ENCODE measurements around the gene ICAM3. TPM values are rescaled to one million over a fixed set of nuclear protein-coding genes. Genes with fewer than 3 reads are reported as not detected.

The ICAM3 gene
- total and polyA plus RNA-seq, 2 of the 4 experiments (the other 2 are of a cell fraction): 6.6 to 11.7 TPM

- H3K23ac ChIP-seq (ENCODE audit: low read depth, low read length): no peak overlapping the region
- BruUV-seq (replicated peaks): no TSS peak
- H3K9ac ChIP-seq (ENCODE audit: low read depth, low read length): no peak overlapping the region
- peaks cover 14% of the 10 kb centered on the region; the same call in 1 of the 2 replicates for H3K36me3 ChIP-seq (ENCODE audit: control insufficient read depth, insufficient read depth, low read length)
- H3K4me3 ChIP-seq (ENCODE audit: insufficient read depth, low read depth, low read length): no peak overlapping the region
- H3K27ac ChIP-seq (ENCODE audit: insufficient read depth, low read length): no peak overlapping the region
- in situ Hi-C loops (cut with MboI; ENCODE audit: low sequenced_read_pairs) (no loop called here), intact Hi-C loops (cut with micrococcal nuclease) (no loop called here), dilution Hi-C loops (cut with HindIII; ENCODE audit: low sequenced_read_pairs, unreplicated experiment) (no loop called here)
- no peak overlapping the region for H3K56ac ChIP-seq (ENCODE audit: extremely low read depth, insufficient read depth, low read length)
- H4K91ac ChIP-seq (ENCODE audit: insufficient read depth, low read depth, low read length): no peak overlapping the region
- no peak overlapping the region for H2AFZ ChIP-seq (replicated peaks; ENCODE audit: low read length, poor library complexity)
- DNase-seq: no peak
- no peak overlapping the region for H2BK20ac ChIP-seq (ENCODE audit: low read depth, low read length)
- H4K5ac ChIP-seq (ENCODE audit: low read depth, low read length): no peak overlapping the region
- ChIA-PET POLR2A (ENCODE audit: unreplicated experiment) (no interaction called here), CTCF (no interaction called here)
- peaks cover 11% of the 10 kb centered on the region for H3K4me1 ChIP-seq (ENCODE audit: control insufficient read depth, insufficient read depth, low read length)
- H2BK5ac ChIP-seq (ENCODE audit: low read depth, low read length, poor library complexity, severe bottlenecking): no peak overlapping the region
- no peak overlapping the region for H2BK120ac ChIP-seq (ENCODE audit: low read depth, low read length)
- H3K27me3 ChIP-seq (ENCODE audit: control insufficient read depth, insufficient read depth, low read length): no peaks in the 10 kb centered on the region; the same call in 1 of the 2 replicates
- no peak overlapping the region for H3K4me2 ChIP-seq (ENCODE audit: low read depth, low read length)
- H3K14ac ChIP-seq (replicated peaks; ENCODE audit: low read depth, low read length): no peak overlapping the region
- peaks cover 0 to 4% of the 10 kb centered on the region in 2 experiments; a peak in 1 of 4 replicates for H3K79me1 ChIP-seq (ENCODE audit: low read depth in 1 of 2, low read length in 2 of 2)
- H3K4ac ChIP-seq (ENCODE audit: low read depth, low read length): no peak overlapping the region
- no peak overlapping the region for H3K18ac ChIP-seq (ENCODE audit: low read depth, low read length)
- H4K8ac ChIP-seq (ENCODE audit: low read depth in 2 of 2, low read length in 2 of 2): no peak overlapping the region
- no peak for ATAC-seq (ENCODE audit: low read depth)
- H4K20me1 ChIP-seq (ENCODE audit: insufficient read depth, low read length): peaks cover 6% of the 10 kb centered on the region
- WGBS, 2 experiments (ENCODE audit: extremely low coverage in 2 of 2, insufficient read length in 1 of 2): 68% methylated on average over 12 of the region's 25 CpGs; no CpG with 5 or more reads in 1 of the 2 experiments
- H3K9me1 ChIP-seq (ENCODE audit: insufficient read depth, low read length): no peaks in the 10 kb centered on the region
- H2AK5ac ChIP-seq (ENCODE audit: low read depth, low read length): no peak overlapping the region
- no peaks in the 10 kb centered on the region for H3K9me3 ChIP-seq (ENCODE audit: control insufficient read depth, insufficient read depth, low read length)
- H2BK15ac ChIP-seq (ENCODE audit: low read depth, low read length): no peak overlapping the region
- no peak overlapping the region for H2AK9ac ChIP-seq (replicated peaks; ENCODE audit: low read depth, low read length, poor library complexity)
- TF ChIP-seq MXI1 (IDR thresholded peaks at IDR 0.05; ENCODE audit: borderline replicate concordance, low read depth, low read length): no peak
- TF ChIP-seq MAZ (IDR thresholded peaks at IDR 0.05; ENCODE audit: borderline replicate concordance, low read depth, low read length): no peak
- no peak for TF ChIP-seq CHD1 (IDR thresholded peaks at IDR 0.05; ENCODE audit: low read depth, low read length)
- no peak for TF ChIP-seq RFX5 (IDR thresholded peaks at IDR 0.05; ENCODE audit: low read depth, low read length)
- no peak for TF ChIP-seq POLR2A (IDR thresholded peaks at IDR 0.05; ENCODE audit: low read depth, low read length)
Measured at GRCh38 chr19:10294368-10294697, 45.1 kb downstream of the ICAM3 start.
